ENCODE data around the gene IL27RA.
A peak's percentile ranks its signal among the peaks of the same experiment; 100 is the strongest.

IL27RA gene

GRCh38 chr19:14089662-14090508 lies 58.3 kb downstream of the IL27RA start:
- TF ChIP-seq FOXP2 (optimal IDR thresholded peaks at IDR 0.05; ENCODE audit: borderline replicate concordance, extremely low read depth, extremely low read length, insufficient read depth), result peak; percentile 6
- no peak for TF ChIP-seq SIN3A (IDR thresholded peaks at IDR 0.05; ENCODE audit: borderline replicate concordance, insufficient read depth, low read length)

GRCh38 chr19:14090509-14091080 lies 59.0 kb downstream of the IL27RA start, which contains the start of gene SAMD1:
Gene SAMD1, minus strand, starts transcription at chr19:14090751.
- TF ChIP-seq POLR2AphosphoS5 (IDR thresholded peaks at IDR 0.05; ENCODE audit: low read depth, low read length) (no peak), REST (IDR thresholded peaks at IDR 0.05; ENCODE audit: insufficient read depth in 1 of 2, low read depth in 2 of 2, low read length in 2 of 2) (no peak), TAF1 (IDR thresholded peaks at IDR 0.05; ENCODE audit: borderline replicate concordance, insufficient read depth, low read length) (no peak), FOXP2 (optimal IDR thresholded peaks at IDR 0.05; ENCODE audit: borderline replicate concordance, extremely low read depth, extremely low read length, insufficient read depth) (no peak), SIN3A (IDR thresholded peaks at IDR 0.05; ENCODE audit: borderline replicate concordance, insufficient read depth, low read length) (no peak)

GRCh38 chr19:14091081-14091812 lies 59.7 kb downstream of the IL27RA start:
- TF ChIP-seq POLR2AphosphoS5 (IDR thresholded peaks at IDR 0.05; ENCODE audit: low read depth, low read length) (no peak; the same call in 1 of the 2 replicates), TAF1 (IDR thresholded peaks at IDR 0.05; ENCODE audit: borderline replicate concordance, insufficient read depth, low read length) (no peak), SIN3A (IDR thresholded peaks at IDR 0.05; ENCODE audit: borderline replicate concordance, insufficient read depth, low read length) (peak; percentile 24; the same call in 1 of the 2 replicates)

- TF ChIP-seq SIN3A (IDR thresholded peaks at IDR 0.05; ENCODE audit: borderline replicate concordance, insufficient read depth, low read length), result no peak
- TF ChIP-seq TAF1 (IDR thresholded peaks at IDR 0.05; ENCODE audit: borderline replicate concordance, insufficient read depth, low read length), result no peak
- no peak for TF ChIP-seq FOXP2 (optimal IDR thresholded peaks at IDR 0.05; ENCODE audit: borderline replicate concordance, extremely low read depth, extremely low read length, insufficient read depth)
- no peak for TF ChIP-seq POLR2AphosphoS5 (IDR thresholded peaks at IDR 0.05; ENCODE audit: low read depth, low read length)
- no peak for TF ChIP-seq REST (IDR thresholded peaks at IDR 0.05; ENCODE audit: insufficient read depth in 1 of 2, low read depth in 2 of 2, low read length in 2 of 2)
Measured at GRCh38 chr19:14091813-14092462, 60.4 kb downstream of the IL27RA start.

- TF ChIP-seq FOXP2 (optimal IDR thresholded peaks at IDR 0.05; ENCODE audit: borderline replicate concordance, extremely low read depth, extremely low read length, insufficient read depth) (no peak), TAF1 (IDR thresholded peaks at IDR 0.05; ENCODE audit: borderline replicate concordance, insufficient read depth, low read length) (no peak), REST (IDR thresholded peaks at IDR 0.05; ENCODE audit: insufficient read depth in 1 of 2, low read depth in 2 of 2, low read length in 2 of 2) (no peak), SIN3A (IDR thresholded peaks at IDR 0.05; ENCODE audit: borderline replicate concordance, insufficient read depth, low read length) (no peak), POLR2AphosphoS5 (IDR thresholded peaks at IDR 0.05; ENCODE audit: low read depth, low read length) (no peak)
Measured at GRCh38 chr19:14093117-14093823, 61.7 kb downstream of the IL27RA start.

All from PFSK-1 (cell line).